Vagina (tissue), 2 donors: ENCODE data around the gene FAM25C. TPM values are rescaled to one million over a fixed set of nuclear protein-coding genes. Genes with fewer than 3 reads are reported as not detected.
"Not testable (repeated sequence)": the region's sequence is repeated elsewhere in the genome, so short reads cannot be mapped to it uniquely, and the experiment has no call there.

Experiments used
- DNase-seq, 2 donors: peaks; one replicate each; pipeline ENCODE4 v3.0.0-alpha.2; 2017; ENCODE audit errors: extremely low spot score in 2 of 2
- H3K27ac ChIP-seq: fragments of 200-600 bp; sonication (generic); one replicate; pipeline ENCODE4 v1.5.1; 2019
- H3K27me3 ChIP-seq: fragments of 200-600 bp; sonication (generic); one replicate; pipeline ENCODE4 v1.5.1; 2019
- H3K36me3 ChIP-seq, 2 donors: fragments of 200-600 bp; sonication (generic); one replicate each; pipeline ENCODE4 v1.5.1; 2017 to 2019
- H3K4me1 ChIP-seq: fragments of 200-600 bp; sonication (generic); one replicate; pipeline ENCODE4 v1.5.1; 2019
- H3K4me3 ChIP-seq, 2 donors: fragments of 200-600 bp; sonication (generic); 1 replicate in 1 of 2; 2 replicates in 1 of 2; pipeline ENCODE4 v1.5.1; 2016 to 2019
- H3K9me3 ChIP-seq: fragments of 200-600 bp; sonication (generic); one replicate; pipeline ENCODE4 v1.5.1; 2019
- intact Hi-C: fragments of 100-400 bp; cut with DNase I; formaldehyde crosslinking; loops from one replicate; pipeline ENCODE4 v1.15.1; 2023
- small RNA-seq: library from RNA; depleted of rRNA; stranded (forward); fragments of <200 nt; gene quantifications from one replicate; pipeline ENCODE3, GENCODE V24; 2016
- total RNA-seq: library from RNA; depleted of rRNA; stranded (reverse); fragments of >200 nt; gene quantifications from one replicate; pipeline ENCODE4 v1.2.3, GENCODE V29; 2016

The FAM25C gene
- total RNA-seq, 1 donor from 2014 or later, result not detected

DNA sequence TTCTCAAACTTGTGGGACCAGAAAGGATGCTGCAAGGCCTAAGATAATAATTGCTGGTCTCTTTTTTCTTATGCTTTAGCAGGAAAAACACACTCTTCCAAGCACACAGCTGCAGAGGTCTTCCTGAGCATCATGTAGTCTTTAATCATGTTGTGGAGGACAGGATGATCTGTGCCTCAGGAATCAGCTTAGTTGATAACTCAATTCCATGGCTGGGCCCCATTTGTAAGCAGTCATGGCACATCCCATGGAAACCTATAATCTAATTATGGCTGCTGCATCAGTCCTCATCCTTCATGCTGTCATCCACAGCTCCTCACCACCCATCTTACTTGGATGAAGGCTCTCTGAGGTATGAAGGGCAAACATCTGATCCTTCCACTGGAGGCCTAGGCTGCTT is 26.5 kb downstream of the FAM25C start:
- H3K36me3 ChIP-seq, H3K27ac ChIP-seq, H3K4me3 ChIP-seq, H3K9me3 ChIP-seq, H3K4me1 ChIP-seq, intact Hi-C loops, DNase-seq, H3K27me3 ChIP-seq: not testable (repeated sequence)

DNA sequence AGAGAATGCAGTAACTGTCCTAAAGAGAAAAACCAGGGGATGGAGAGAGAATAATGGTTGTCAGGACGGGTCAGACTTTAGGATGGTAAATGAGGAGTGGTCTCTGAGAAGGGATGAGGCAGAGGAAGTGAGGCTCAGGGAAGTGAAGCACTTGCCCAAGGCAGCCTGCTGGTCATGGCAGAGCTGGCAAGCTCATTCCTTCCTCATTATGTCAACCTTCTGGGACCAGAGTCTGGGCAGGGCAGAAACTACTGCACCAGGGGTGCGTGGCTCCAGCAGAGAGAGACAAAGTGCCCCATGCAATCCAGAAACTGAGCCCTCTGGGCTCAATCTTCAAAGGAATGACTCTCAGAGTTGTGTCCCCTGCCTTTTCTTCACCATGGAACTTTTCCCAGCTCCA is 27.5 kb downstream of the FAM25C start:
- H3K36me3 ChIP-seq, intact Hi-C loops, H3K27me3 ChIP-seq, H3K4me3 ChIP-seq, H3K9me3 ChIP-seq, DNase-seq, H3K27ac ChIP-seq, H3K4me1 ChIP-seq: not testable (repeated sequence)

DNA sequence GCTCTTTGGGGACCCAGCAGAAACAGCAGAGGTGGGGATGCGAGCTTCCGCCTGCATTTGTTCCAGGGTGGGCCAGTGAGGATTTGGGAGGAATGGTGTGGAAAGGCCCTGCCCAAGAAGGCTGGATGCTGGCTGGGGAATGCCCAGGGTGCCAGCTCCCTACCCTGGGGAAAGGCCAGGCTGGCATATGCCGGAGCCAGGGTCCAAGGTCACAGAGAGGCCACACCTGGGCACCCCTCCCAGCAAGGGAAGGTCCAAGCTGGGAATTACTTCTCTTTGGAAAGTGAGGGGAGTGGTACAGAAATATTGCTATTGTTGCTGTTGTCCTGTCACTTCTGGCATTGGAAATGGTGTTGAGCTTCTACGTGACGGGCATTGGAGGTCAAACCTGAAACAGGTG is 28.0 kb downstream of the FAM25C start:
- not testable (repeated sequence) for H3K36me3 ChIP-seq

DNA sequence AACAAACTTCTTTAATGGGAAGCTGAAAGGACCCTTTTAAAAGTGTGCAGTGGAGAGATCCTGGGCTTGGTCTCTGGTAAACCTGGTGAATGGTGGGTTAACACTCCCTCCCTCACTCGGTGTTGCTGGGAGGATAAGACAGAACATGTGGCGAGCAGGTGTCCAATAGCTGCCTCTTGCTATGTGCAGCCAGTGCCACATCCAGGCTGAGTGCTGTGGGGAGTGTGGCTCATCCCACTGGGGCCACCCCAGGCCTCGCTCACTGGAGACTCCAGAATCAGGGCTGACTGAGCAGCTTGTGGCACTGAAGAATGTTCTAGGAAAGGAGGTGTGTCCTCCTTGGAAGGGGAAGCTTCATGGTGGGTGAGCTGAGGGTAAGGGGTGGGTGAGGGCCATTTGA is 29.5 kb downstream of the FAM25C start:
- H3K9me3 ChIP-seq, H3K27me3 ChIP-seq, H3K36me3 ChIP-seq, H3K4me1 ChIP-seq, H3K4me3 ChIP-seq, H3K27ac ChIP-seq, DNase-seq, intact Hi-C loops: not testable (repeated sequence)

More for the DNA sequence above, 28.0 kb downstream of the FAM25C start:
- H3K9me3 ChIP-seq, H3K4me3 ChIP-seq, H3K27me3 ChIP-seq, H3K4me1 ChIP-seq, intact Hi-C loops, DNase-seq, H3K27ac ChIP-seq: not testable (repeated sequence)

DNA sequence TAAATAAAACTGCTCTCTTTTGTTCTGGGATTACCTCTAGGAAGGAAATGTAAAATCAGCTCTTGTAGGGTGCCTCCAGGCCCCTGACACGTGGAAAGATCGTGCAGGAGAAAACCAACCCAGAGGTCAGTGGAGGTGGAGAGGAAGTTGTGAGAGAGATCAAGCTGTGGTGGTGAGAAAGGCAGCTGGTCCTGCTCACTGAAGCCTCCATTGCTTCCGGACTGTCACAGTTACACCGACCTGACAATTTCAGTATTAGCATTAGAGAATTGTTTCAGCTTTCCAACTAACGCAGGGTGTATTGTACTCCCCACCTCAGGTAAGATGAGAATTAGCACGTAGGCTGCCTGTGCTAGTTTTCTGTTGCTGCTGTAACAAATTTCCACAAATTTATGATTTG is 30.6 kb downstream of the FAM25C start:
- H3K9me3 ChIP-seq, H3K27me3 ChIP-seq, intact Hi-C loops, DNase-seq, H3K36me3 ChIP-seq, H3K27ac ChIP-seq, H3K4me1 ChIP-seq, H3K4me3 ChIP-seq: not testable (repeated sequence)

DNA sequence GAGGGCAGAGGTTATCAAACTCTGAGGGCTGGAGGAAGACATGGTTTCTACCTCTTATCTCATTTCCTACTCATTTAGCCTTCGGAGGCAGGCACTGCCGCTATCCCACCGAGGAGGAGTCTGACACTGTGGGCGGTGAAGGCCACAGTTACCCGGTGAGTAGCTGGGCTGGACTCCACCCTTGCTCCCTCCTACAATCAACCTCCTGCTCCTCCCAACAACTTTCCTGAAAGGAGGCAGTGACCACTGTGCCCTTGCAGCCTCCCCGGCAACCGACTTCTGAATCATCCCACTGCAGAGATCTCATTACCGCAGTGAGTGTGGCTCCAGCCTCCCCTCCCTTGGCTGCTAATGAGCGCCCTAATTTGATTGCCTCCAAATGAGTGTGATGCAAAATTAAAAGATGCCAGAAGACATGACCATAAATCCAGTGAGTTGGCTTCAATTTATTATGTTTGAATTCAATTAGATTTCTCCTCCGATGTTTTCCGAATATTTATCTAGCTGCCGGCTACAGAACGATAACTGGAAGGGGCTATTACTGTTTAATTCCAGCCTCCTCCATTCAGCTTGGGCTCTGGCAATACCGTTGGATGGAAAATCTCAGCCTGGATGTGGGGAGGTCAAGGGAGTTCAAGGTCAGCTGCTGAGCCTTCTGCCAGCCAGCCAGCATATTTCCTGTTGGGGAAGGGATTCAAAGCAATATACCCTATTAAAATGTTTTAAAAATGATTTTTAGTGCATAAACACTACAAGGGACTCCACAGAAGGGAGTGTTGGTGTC is 35.1 kb downstream of the FAM25C start:
- H3K27me3 ChIP-seq, H3K9me3 ChIP-seq, DNase-seq, H3K27ac ChIP-seq, H3K36me3 ChIP-seq, H3K4me1 ChIP-seq, H3K4me3 ChIP-seq, intact Hi-C loops: not testable (repeated sequence)

DNA sequence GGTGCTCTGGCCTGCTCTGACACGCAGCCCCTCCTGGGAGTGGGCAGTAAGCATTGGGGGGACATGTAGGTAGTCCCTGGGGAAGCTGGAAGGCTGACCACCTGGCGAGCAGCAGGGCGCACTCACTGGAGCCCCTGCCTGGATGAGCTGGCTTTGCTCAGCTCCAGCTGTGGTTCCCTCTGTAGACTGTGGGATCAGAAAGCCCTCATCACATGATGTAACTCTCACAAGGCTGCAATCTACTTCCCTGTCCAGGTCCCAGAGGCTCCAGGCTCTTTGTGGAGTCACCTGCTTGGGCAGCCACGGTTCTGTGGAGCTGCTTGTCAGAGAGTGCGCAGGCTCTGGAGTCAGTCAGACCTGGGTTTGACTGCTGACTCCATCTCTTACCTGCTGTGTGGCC is 36.8 kb downstream of the FAM25C start:
- intact Hi-C loops, H3K4me1 ChIP-seq, H3K9me3 ChIP-seq, H3K27ac ChIP-seq, H3K36me3 ChIP-seq, H3K27me3 ChIP-seq, H3K4me3 ChIP-seq, DNase-seq: not testable (repeated sequence)

DNA sequence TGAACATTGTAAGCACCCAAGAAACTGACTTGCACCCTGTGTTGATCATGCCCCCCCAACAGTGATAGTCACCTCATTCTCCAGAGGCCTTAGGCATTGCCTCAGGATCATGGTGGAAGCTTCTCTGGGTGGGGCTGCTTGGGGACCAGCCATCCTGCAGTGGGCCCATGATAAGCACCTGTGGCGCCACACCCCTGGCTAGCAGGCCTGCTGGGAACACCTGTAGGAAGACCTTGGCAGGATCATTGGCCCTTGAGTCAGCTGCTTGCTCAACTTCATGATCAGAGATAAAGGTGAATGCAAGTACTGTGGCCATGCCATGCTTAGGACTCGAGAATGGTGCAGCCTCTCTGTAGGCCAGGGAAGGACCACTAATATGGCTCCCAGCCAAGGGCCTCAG is 38.9 kb downstream of the FAM25C start:
- intact Hi-C loops, DNase-seq, H3K4me3 ChIP-seq, H3K4me1 ChIP-seq, H3K27me3 ChIP-seq, H3K36me3 ChIP-seq, H3K9me3 ChIP-seq, H3K27ac ChIP-seq: not testable (repeated sequence)

DNA sequence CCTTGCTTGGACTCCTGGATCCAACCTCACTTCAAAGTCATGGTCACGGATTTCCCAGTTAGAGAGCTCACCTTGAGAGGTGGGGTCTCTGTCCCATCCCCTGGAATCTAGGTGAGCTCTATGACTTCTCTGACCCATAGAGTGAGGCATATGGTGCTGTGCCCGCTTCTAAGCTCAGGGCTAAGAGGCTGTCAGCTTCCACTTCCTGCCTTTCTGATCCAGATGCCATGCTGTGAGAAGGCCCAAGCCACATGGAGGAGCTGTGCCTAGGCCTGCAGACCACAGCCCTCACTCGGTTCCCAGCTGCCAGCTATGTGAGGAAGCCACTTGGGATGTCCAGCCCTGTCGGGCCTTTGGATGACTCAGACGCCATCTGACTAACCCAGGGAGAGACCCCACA is 39.9 kb downstream of the FAM25C start:
- intact Hi-C loops, DNase-seq, H3K4me1 ChIP-seq, H3K27ac ChIP-seq, H3K27me3 ChIP-seq, H3K4me3 ChIP-seq, H3K36me3 ChIP-seq, H3K9me3 ChIP-seq: not testable (repeated sequence)

DNA sequence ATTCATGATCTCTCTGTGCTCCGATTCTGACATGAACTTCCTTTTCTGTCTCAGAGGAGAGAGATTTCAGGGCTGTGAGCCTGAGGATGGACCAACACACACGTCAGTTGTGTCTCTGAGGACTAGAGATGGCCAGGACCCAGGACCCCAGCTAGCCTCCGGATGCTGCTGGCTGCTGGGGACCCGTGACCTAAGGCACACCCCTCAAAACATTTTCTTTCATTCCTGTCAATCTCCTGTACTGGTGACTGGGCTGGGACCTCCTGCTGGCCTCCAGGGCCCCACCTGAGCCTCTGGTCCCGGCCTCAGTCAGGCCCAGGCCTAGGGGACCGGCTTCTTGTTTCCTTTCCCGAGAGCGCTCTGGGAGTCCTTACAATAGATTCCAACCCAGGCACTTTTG is 42.4 kb downstream of the FAM25C start:
- H3K4me3 ChIP-seq, H3K27me3 ChIP-seq, H3K9me3 ChIP-seq, intact Hi-C loops, H3K36me3 ChIP-seq, H3K27ac ChIP-seq, H3K4me1 ChIP-seq: not testable (repeated sequence)
- peak in 1 of 2 donors; percentile 56 for DNase-seq

DNA sequence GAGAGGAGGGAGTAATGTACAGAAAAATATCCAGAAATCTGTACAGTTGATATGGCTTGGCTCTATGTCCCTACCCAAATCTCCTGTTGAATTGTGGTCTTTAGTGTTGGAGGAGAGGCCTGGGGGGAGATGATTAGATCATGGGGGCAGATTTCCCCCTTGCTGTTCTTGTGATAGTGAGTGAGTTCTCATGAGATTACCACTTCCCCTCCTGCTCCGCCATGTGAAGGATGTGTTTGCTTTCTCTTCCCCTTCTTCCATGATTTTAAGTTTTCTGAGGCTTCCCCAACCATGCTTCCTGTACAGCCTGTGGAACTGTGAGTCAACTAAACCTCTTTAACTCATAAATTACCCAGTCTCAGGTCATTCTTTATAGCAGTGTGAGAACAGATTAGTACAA is 52.2 kb downstream of the FAM25C start:
- H3K9me3 ChIP-seq, H3K4me3 ChIP-seq, H3K27me3 ChIP-seq, intact Hi-C loops, H3K4me1 ChIP-seq, H3K27ac ChIP-seq, H3K36me3 ChIP-seq, DNase-seq: not testable (repeated sequence)

Small RNAs within 50 kb of the gene (small RNA-seq; reads per million reads assigned to genes)
- not detected for gene RNA5SP315

Other genes with a start within 250 kb of the FAM25C start
- gene SYT15B, start 236.2 kb downstream of the FAM25C start, total RNA-seq, result 17.9 TPM
- gene NPY4R2, start 81.1 kb downstream of the FAM25C start, total RNA-seq, result 0.49 TPM